GM12873 (cell line): ENCODE results near the gene VPS54.

ENCODE experiments used
- CTCF ChIP-seq: IDR thresholded peaks from 2 replicates; pipeline ENCODE4 v1.5.1; 2012; ENCODE audit warnings: low read depth, mild to moderate bottlenecking, moderate library complexity, low read length, control low read depth; ENCODE audit not compliant: insufficient read depth; ENCODE audit errors: missing control alignments

Gene VPS54

GRCh38 chr2:63926815-63927214, 92.4 kb downstream of the VPS54 start:
- TF ChIP-seq CTCF: no peak

- TF ChIP-seq CTCF: no peak
These were observed 104.9 kb downstream of the VPS54 start for GRCh38 chr2:63914311-63914710.

GRCh38 chr2:63903003-63903402, 116.2 kb downstream of the VPS54 start:
- TF ChIP-seq CTCF: no peak

DNA sequence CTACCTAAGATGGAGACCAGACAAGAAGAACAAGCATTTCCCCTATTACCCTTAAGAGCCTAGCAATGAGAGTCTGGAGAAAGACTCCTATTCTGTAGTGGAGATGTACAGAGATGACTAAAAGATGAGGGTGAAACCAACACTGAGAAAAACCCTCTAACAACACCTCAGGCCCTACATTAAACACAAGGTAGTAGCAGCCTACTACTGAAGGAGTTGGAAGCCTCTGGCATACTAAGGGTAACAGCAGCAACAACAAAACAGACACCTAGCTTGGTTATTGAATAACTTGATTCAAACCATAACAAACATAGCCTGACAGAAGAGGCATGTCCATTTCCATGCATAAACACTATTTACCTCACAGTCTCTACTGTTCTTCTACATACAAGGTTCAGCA, 117.1 kb downstream of the VPS54 start:
- no peak for TF ChIP-seq CTCF

DNA sequence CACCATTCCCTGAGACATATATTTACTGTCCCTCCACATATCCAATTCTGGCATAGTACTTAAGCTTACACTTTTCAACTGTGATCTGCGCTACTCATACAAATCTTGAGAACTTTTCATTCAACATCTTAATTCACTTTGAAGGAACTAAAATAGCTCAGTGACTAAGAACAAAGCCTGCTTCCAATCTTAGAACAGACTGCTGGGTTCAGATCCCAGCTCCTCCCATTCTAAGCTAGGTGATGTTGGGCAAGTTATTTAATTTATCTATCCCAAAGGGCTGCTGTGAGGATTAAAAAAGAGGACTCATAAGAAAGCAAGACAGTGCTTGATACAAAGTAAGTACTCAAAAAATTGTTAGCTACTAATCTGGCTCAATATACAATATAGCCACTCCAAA, 119.6 kb downstream of the VPS54 start:
- no peak for TF ChIP-seq CTCF

DNA sequence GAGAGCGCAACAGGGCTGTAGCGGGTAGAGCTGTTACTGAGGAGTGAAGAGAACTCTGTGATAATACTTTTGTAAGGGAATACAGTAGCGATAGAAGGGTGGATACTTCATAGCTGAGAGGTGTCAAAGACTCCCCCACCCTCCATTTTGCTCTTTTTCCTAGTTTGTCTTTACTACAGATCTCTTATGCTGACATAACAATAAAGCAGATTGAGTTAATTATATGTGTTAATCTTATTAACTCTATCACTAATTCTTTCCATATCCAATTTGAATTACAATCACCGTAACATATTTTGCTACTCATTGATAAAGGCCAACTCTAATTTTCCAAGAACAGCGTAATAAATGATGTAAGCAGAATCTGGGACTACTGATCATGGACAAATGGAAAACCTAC, 120.4 kb downstream of the VPS54 start:
- no peak for TF ChIP-seq CTCF

DNA sequence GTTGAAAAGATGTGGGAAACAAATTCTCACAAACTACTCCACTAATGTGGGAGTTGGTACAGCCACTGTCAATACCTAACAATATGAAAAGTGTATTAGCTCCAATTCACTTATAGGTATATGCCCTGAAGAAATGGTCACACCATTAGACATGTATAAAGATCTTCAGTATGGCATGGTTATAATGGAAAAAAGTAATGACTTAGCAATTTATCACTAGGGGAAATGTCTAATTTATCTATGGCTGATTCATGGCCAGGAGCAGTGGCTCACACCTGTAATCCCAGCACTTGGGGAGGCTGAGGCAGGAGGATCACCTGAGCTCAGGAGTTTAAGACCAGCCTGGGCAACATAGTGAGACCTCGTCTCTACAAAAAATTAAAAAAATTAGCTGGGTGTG, 125.1 kb downstream of the VPS54 start:
- no peak for TF ChIP-seq CTCF

DNA sequence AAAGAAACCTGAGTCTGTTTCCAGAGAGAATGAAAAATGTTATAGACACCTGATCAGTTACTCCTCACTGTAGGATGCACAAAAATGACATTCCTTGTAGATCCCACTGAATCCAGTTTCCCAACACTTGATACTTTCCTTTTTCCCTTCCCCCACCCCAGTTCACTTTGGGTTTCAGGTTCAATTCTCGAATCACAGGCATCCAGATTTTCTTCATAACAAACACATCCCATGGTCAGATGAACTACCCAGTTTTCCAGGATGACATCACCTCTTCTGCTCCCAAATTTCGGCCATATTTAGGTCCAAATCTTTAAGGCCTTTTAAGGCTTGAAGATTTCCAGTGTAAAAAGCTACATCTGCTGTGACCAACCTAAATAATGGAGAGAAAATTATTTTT, 126.1 kb downstream of the VPS54 start:
- no peak for TF ChIP-seq CTCF
